T-helper 17 cell (primary cell): ENCODE measurements around the gene CES2. TPM values are rescaled to one million over a fixed set of nuclear protein-coding genes. Genes with fewer than 3 reads are reported as not detected.
A peak's percentile ranks its signal among the peaks of the same experiment; 100 is the strongest.
"Not testable (repeated sequence)": the region's sequence is repeated elsewhere in the genome, so short reads cannot be mapped to it uniquely, and the experiment has no call there.

ENCODE experiments used
- ATAC-seq: fragments of 150-1000 bp; cut with Tn5 transposase; 2 replicates; pipeline ENCODE4 v1.10.0; 2021; ENCODE audit warnings: mild to moderate bottlenecking, moderate library complexity
- DNase-seq, 3 donors: peaks; one replicate each; pipeline versions ENCODE4 v3.0.0 to v3.0.0-alpha.2; 2020 to 2021
- H3K9me3 ChIP-seq: one replicate; pipeline ENCODE4 v1.7.0; 2013; ENCODE audit warnings: low read length, mild to moderate bottlenecking; ENCODE audit not compliant: control insufficient read depth, poor library complexity, severe bottlenecking
- H3K27ac Mint-ChIP-seq: one replicate; pipeline ENCODE4 v1.8.0; 2022; ENCODE audit warnings: mild to moderate bottlenecking, moderate library complexity, mixed read lengths
- H3K27me3 Mint-ChIP-seq: one replicate; pipeline ENCODE4 v1.8.0; 2022; ENCODE audit warnings: mixed read lengths
- H3K36me3 Mint-ChIP-seq: one replicate; pipeline ENCODE4 v1.8.0; 2022; ENCODE audit warnings: low read depth, mixed read lengths
- H3K4me1 Mint-ChIP-seq: one replicate; pipeline ENCODE4 v1.8.0; 2022; ENCODE audit warnings: mild to moderate bottlenecking, mixed read lengths
- H3K4me3 Mint-ChIP-seq: one replicate; pipeline ENCODE4 v1.8.0; 2022; ENCODE audit warnings: mild to moderate bottlenecking, moderate library complexity, mixed read lengths
- total RNA-seq, 4 donors: library from RNA in 2 of 4; stranded (reverse) in 2 of 4; gene quantifications; one replicate each; pipeline ENCODE4 v1.2.3 and lab custom pipeline; 2022 to 2026

The CES2 gene
- total RNA-seq, 2 donors from 2014 or later: 33.1 to 36.8 TPM

DNA sequence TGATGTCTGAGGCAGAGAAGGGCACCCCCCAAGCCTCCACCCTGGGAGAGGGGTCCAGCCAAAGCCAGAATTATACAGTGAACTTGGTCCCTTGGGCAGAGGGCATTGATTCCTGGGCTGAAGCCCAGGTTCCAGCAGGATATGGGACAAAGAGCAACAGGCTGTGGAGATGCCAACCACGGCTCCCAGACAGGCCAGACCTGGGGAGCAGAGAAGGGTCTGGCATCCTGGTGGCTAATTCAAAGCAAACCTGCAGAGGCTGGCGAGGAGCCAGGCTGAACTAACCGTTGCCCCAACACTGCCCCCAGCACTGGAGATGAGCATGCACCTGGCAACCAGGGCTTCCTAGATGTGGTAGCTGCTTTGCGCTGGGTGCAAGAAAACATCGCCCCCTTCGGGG lies 28.7 kb downstream of the CES2 start:
- DNase-seq (no peak), ATAC-seq (no peak)
- no peak overlapping the region for H3K4me3 Mint-ChIP-seq
- peaks cover 8% of the 10 kb centered on the region for H3K27me3 Mint-ChIP-seq
- H3K36me3 Mint-ChIP-seq: no peaks in the 10 kb centered on the region
- H3K9me3 ChIP-seq: no peaks in the 10 kb centered on the region
- H3K4me1 Mint-ChIP-seq: peaks cover 16% of the 10 kb centered on the region
- H3K27ac Mint-ChIP-seq: no peak overlapping the region

DNA sequence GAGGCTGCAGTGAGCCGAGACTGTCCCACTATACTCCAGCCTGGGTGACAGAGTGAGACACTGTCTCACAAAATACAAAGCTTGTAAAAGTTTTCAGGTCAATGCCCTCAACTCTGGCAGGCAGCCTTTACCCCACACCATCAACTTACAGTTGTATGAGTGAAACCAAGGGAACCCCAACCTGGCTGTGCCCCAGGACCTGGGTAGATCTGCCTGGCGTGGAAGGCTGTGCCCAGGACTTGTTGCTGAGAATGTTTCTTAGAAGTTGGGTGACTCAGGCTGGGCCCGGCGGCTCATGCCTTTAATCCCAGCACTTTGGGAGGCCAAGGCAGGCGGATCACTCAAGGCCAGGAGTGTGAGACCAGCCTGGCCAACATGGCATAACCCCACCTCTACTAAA lies 33.5 kb downstream of the CES2 start:
- no peaks in the 10 kb centered on the region for H3K9me3 ChIP-seq
- Mint-ChIP-seq H3K27me3 (peaks cover 12% of the 10 kb centered on the region), H3K36me3 (no peaks in the 10 kb centered on the region), H3K4me3 (no peak overlapping the region), H3K4me1 (peaks cover 2% of the 10 kb centered on the region), H3K27ac (no peak overlapping the region)
- ATAC-seq: no peak
- no peak for DNase-seq

DNA sequence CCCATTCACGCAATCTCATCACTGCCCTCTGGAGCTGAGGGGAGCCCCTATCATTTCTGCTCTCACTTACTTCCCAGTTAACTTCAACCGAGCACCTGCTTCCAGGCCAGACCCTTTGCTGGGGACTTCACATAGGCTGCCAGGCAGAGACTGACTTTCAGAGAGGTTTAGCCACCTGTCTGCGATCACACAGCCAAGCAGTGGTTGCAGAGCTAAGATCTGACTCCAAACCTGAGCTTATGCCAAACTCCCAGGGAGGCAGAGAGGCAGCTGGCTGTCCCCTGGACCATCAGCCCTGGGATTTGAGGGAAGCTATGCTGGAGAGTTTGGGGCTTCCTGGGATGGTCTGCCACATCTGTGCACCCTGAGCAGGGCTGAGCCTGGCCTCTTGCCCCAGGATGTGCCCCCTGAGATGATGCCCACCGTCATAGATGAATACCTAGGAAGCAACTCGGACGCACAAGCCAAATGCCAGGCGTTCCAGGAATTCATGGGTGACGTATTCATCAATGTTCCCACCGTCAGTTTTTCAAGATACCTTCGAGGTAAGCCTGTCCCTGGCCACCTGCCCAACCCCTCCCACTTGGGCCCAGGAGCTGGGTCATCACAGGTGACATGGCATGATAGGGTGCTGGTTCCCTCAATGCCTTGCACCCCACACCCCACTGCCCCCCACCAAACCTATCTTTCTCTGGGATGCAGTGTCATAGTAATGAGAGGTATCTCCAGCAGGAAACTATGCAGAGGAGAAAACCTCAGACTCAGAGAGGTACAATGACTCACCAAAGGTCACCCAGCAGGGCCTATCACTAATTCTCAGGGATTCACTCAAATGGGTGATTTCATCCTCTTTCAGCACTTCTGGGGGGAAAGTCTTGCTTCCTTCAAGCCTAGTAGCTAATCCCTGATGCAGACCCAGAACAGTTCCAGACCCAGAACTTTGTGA lies 35.7 kb downstream of the CES2 start:
- no peak for ATAC-seq
- Mint-ChIP-seq H3K36me3 (no peaks in the 10 kb centered on the region), H3K4me1 (peaks cover 8% of the 10 kb centered on the region)

DNA sequence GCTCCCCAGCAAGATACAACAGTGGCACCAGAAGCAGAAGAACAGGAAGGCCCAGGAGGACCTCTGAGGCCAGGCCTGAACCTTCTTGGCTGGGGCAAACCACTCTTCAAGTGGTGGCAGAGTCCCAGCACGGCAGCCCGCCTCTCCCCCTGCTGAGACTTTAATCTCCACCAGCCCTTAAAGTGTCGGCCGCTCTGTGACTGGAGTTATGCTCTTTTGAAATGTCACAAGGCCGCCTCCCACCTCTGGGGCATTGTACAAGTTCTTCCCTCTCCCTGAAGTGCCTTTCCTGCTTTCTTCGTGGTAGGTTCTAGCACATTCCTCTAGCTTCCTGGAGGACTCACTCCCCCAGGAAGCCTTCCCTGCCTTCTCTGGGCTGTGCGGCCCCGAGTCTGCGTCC lies 37.7 kb downstream of the CES2 start:
- Mint-ChIP-seq H3K27ac (no peak overlapping the region), H3K4me1 (peaks cover 8% of the 10 kb centered on the region), H3K27me3 (peaks cover 4% of the 10 kb centered on the region), H3K4me3 (no peak overlapping the region), H3K36me3 (no peaks in the 10 kb centered on the region)
- DNase-seq: no peak
- H3K9me3 ChIP-seq: no peaks in the 10 kb centered on the region
- ATAC-seq: no peak

More for the DNA sequence above, 35.7 kb downstream of the CES2 start:
- H3K27me3 Mint-ChIP-seq: peaks cover 4% of the 10 kb centered on the region
- H3K9me3 ChIP-seq: no peaks in the 10 kb centered on the region
- no peak for DNase-seq
- peak overlapping the region; percentile 29 for H3K27ac Mint-ChIP-seq
- no peak overlapping the region for H3K4me3 Mint-ChIP-seq

DNA sequence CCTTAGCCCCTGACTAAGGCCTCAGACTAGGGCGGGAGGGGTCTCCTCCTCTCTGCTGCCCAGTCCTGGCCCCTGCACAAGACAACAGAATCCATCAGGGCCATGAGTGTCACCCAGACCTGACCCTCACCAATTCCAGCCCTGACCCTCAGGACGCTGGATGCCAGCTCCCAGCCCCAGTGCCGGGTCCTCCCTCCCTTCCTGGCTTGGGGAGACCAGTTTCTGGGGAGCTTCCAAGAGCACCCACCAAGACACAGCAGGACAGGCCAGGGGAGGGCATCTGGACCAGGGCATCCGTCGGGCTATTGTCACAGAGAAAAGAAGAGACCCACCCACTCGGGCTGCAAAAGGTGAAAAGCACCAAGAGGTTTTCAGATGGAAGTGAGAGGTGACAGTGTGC lies 38.4 kb downstream of the CES2 start:
- Mint-ChIP-seq H3K36me3 (no peaks in the 10 kb centered on the region), H3K27ac (no peak overlapping the region), H3K27me3 (peaks cover 4% of the 10 kb centered on the region), H3K4me3 (no peak overlapping the region), H3K4me1 (peaks cover 8% of the 10 kb centered on the region)
- no peaks in the 10 kb centered on the region for H3K9me3 ChIP-seq
- ATAC-seq (no peak), DNase-seq (no peak)

DNA sequence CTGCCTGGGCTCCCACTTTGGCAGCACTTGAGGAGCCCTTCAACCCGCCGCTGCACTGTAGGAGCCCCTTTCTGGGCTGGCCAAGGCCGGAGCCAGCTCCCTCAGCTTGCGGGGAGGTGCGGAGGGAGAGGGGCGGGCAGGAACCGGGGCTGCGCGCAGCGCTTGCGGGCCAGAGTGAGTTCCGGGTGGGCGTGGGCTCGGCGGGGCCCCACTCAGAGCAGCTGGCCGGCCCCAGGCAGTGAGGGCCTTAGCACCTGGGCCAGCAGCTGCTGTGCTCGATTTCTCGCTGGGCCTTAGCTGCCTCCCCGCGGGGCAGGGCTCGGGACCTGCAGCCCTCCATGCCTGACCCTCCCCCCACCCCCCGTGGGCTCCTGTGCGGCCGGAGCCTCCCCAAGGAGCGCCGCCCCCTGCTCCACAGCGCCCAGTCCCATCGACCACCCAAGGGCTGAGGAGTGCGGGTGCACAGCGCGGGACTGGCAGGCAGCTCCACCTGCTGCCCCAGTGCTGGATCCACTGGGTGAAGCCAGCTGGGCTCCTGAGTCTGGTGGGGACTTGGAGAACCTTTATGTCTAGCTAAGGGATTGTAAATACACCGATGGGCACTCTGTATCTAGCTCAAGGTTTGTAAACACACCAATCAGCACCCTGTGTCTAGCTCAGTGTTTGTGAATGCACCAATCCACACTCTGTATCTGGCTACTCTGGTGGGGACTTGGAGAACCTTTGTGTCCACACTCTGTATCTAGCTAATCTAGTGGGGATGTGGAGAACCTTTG lies 39.0 kb downstream of the CES2 start:
- Mint-ChIP-seq H3K27ac (peak overlapping the region; percentile 56), H3K4me3 (peak overlapping the region; percentile 84)
- not testable (repeated sequence) for H3K36me3 Mint-ChIP-seq, H3K9me3 ChIP-seq, H3K27me3 Mint-ChIP-seq, DNase-seq, H3K4me1 Mint-ChIP-seq, ATAC-seq

DNA sequence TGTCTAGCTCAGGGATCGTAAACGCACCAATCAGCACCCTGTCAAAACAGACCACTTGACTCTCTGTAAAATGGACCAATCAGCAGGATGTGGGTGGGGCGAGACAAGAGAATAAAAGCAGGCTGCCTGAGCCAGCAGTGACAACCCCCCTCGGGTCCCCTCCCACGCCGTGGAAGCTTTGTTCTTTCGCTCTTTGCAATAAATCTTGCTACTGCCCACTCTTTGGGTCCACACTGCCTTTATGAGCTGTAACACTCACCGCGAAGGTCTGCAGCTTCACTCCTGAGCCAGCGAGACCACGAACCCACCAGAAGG lies 39.6 kb downstream of the CES2 start:
- peak overlapping the region; percentile 84 for H3K4me3 Mint-ChIP-seq
- H3K9me3 ChIP-seq, H3K4me1 Mint-ChIP-seq, H3K27me3 Mint-ChIP-seq, ATAC-seq, H3K36me3 Mint-ChIP-seq: not testable (repeated sequence)
- peak overlapping the region; percentile 56 for H3K27ac Mint-ChIP-seq
- DNase-seq: peak in 1 of 3 donors; percentile 21

DNA sequence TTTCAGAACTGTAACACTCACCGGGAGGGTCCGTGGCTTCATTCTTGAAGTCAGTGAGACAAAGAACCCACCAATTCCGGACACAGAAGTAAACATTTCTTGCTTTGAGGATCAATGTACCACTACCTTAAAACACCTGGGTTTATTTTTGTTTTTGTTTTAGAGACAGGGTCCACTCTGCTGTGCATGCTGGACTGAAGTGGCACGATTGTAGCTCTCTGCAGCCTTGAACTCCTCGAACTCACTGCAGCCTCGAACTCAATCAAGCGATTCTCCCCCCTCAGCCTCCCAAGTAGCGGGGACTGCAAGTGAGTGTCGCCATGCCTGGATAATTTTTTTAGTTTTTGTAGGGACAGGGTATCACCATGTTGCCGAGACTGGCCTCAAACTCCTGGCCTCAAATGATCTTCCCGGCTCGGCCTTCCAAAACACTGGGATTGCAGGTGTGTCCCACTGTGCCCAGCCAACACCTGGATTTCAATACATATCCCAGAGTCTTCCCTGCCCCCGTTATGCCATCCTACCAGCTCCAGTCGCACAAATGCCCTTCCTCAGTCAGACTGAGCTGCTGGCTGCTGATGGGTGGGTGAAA lies 40.1 kb downstream of the CES2 start:
- Mint-ChIP-seq H3K27me3 (peaks cover 4% of the 10 kb centered on the region), H3K27ac (peak overlapping the region; percentile 56), H3K36me3 (no peaks in the 10 kb centered on the region), H3K4me1 (peaks cover 8% of the 10 kb centered on the region), H3K4me3 (peak overlapping the region; percentile 84)
- DNase-seq: no peak
- no peak for ATAC-seq
- no peaks in the 10 kb centered on the region for H3K9me3 ChIP-seq

DNA sequence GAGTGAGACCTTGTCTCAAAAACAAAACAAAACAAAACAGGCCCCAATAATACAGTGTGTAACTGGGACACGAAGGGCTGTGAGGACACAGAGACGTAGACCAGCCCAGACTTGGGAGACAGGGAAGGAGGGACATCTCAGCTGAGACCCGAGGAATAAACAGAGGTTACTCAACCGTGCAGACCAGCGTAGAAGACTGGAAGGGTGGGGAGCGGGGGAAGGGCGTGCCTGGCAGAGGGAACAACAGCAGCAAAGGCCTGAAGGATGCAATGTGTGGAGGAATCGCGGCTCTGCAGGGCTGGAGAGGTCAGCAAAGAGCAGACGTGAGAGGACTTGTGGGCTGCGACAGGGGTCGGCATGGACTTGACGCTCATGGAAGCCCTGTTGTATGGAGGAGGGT lies 41.4 kb downstream of the CES2 start:
- no peak for DNase-seq
- no peaks in the 10 kb centered on the region for H3K9me3 ChIP-seq
- peaks cover 8% of the 10 kb centered on the region for H3K4me1 Mint-ChIP-seq
- no peaks in the 10 kb centered on the region for H3K36me3 Mint-ChIP-seq
- no peak overlapping the region for H3K27ac Mint-ChIP-seq
- H3K4me3 Mint-ChIP-seq: no peak overlapping the region
- ATAC-seq: no peak
- H3K27me3 Mint-ChIP-seq: no peaks in the 10 kb centered on the region

DNA sequence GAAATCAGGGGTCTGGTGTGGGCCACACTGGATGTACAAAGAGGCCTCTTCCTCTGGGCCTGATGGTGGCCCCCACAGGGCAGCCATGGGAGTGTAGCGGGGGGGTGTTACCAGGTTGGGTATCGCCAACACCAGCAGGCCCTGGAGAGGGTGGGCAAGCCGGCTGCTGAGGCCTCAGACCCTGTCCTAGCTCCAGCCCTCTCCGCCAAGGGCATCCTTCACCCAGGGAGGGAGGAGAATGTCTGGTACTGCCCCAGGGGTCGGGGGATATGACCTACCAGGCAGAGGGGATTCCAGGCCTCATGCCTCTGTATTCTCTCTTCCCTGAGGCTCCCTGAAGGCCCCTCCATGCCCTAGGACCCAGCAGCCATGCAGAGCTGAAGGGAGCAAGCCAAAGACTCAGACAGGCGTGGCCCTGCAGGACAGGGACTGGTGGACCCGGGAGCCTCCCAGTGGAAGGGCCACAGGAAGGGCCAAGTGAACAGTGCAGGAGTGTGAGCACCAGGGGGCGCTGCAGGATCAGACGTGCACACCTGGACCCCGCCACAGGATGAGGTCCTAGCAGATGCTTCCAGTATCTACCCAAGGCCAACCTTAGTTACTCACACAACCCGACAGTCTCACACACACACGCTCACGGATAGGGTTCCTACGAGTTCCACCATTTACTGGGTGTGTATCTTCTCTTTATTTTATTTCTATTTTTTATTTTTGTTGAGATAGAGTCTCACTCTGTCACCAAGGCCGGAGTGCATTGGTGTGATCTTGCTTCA lies 42.2 kb downstream of the CES2 start:
- ATAC-seq (peak; percentile 99), DNase-seq (peak; percentile 77 to 86 (median 85))
- no peaks in the 10 kb centered on the region for H3K36me3 Mint-ChIP-seq
- no peak overlapping the region for H3K27ac Mint-ChIP-seq
- H3K9me3 ChIP-seq: no peaks in the 10 kb centered on the region
- peaks cover 12% of the 10 kb centered on the region for H3K4me1 Mint-ChIP-seq
- H3K4me3 Mint-ChIP-seq: no peak overlapping the region
- no peaks in the 10 kb centered on the region for H3K27me3 Mint-ChIP-seq

DNA sequence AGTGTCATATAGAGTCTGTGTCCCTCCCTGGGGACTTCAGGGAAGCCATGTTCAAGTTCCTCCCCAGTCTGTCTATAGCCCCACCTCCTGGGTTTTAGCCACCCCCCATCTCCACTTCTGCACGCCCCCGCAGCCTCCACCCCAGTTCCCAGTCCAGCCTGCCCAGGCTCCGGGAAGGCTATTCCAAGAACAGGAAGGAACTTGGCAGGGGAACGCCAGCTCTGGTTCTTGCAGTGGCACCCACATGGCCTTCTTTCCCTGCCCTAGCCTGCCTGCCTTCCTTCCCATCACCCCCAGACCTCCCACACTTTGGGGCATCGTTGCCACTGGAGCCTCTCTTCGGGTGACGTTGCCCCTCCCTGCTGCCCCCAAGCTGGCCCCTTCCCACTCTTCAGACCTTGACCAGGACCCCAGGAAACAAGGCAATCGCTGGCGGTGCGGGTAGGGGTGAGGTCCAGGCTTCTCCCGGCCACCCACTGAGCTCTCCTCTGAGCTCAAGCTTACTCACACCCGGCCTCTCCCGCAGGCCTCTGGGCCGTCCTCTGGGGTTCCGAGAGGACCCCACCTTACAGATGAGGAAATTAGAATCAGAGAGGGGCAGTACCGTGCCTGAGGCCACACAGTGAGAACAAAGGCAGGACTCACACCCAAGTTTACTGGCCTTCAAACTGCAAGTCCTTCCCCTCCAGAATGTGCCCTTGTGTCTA lies 43.8 kb downstream of the CES2 start:
- H3K27me3 Mint-ChIP-seq: no peaks in the 10 kb centered on the region
- no peak for DNase-seq
- no peaks in the 10 kb centered on the region for H3K36me3 Mint-ChIP-seq
- no peak for ATAC-seq
- H3K4me1 Mint-ChIP-seq: peaks cover 18% of the 10 kb centered on the region
- no peaks in the 10 kb centered on the region for H3K9me3 ChIP-seq
- no peak overlapping the region for H3K4me3 Mint-ChIP-seq
- H3K27ac Mint-ChIP-seq: no peak overlapping the region

DNA sequence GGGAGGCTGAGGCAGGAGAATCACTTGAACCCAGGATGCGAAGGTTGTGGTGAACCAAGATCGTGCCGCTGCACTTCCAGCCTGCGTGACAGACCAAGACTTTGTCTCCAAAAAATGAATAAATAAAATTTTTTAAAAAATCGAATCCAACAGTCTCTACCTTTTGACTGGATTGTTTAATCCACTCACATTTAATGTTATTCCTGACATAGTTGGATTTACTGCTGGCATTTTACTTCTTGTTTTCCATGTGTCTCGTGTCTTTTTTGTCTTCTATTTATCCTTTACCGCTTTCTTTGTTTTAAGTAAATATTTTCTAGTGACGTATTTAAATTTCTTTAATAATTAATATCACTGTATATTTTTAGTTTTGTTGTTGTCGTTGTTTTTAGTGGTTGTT lies 47.7 kb downstream of the CES2 start:
- no peak for ATAC-seq
- no peak overlapping the region for H3K27ac Mint-ChIP-seq
- no peak for DNase-seq
- H3K36me3 Mint-ChIP-seq: no peaks in the 10 kb centered on the region
- no peaks in the 10 kb centered on the region for H3K9me3 ChIP-seq
- H3K4me3 Mint-ChIP-seq: no peak overlapping the region
- H3K27me3 Mint-ChIP-seq: no peaks in the 10 kb centered on the region
- peaks cover 29% of the 10 kb centered on the region for H3K4me1 Mint-ChIP-seq
